Muscle layer of duodenum (tissue), 2 donors: ENCODE results near the gene COL18A1.

ENCODE experiments used
- H3K27ac ChIP-seq: one replicate; pipeline ENCODE4 v1.7.0; 2013; ENCODE audit warnings: mild to moderate bottlenecking, low read length
- H3K27me3 ChIP-seq: one replicate; pipeline ENCODE4 v1.7.0; 2013; ENCODE audit warnings: low read depth, mild to moderate bottlenecking, control low read depth, low read length
- H3K36me3 ChIP-seq, 2 donors: one replicate each; pipeline ENCODE4 v1.7.0; 2013; ENCODE audit warnings: low read length in 2 of 2, control low read depth in 1 of 2, mild to moderate bottlenecking in 1 of 2; ENCODE audit not compliant: insufficient read depth in 2 of 2, control insufficient read depth in 1 of 2
- H3K4me1 ChIP-seq, 2 donors: one replicate each; pipeline ENCODE4 v1.7.0; 2013; ENCODE audit warnings: low read length in 2 of 2, mild to moderate bottlenecking in 2 of 2, control low read depth in 1 of 2, moderate library complexity in 1 of 2; ENCODE audit not compliant: insufficient read depth in 2 of 2, control insufficient read depth in 1 of 2
- H3K4me3 ChIP-seq, 2 donors: one replicate each; pipeline ENCODE4 v1.7.0; 2013; ENCODE audit warnings: low read length in 2 of 2, low read depth in 1 of 2, mild to moderate bottlenecking in 1 of 2
- H3K9me3 ChIP-seq, 2 donors: one replicate each; pipeline ENCODE4 v1.7.0; 2013; ENCODE audit warnings: low read length in 2 of 2, control low read depth in 1 of 2, mild to moderate bottlenecking in 1 of 2; ENCODE audit not compliant: control insufficient read depth in 1 of 2
- donor health status: healthy.

COL18A1 gene

DNA sequence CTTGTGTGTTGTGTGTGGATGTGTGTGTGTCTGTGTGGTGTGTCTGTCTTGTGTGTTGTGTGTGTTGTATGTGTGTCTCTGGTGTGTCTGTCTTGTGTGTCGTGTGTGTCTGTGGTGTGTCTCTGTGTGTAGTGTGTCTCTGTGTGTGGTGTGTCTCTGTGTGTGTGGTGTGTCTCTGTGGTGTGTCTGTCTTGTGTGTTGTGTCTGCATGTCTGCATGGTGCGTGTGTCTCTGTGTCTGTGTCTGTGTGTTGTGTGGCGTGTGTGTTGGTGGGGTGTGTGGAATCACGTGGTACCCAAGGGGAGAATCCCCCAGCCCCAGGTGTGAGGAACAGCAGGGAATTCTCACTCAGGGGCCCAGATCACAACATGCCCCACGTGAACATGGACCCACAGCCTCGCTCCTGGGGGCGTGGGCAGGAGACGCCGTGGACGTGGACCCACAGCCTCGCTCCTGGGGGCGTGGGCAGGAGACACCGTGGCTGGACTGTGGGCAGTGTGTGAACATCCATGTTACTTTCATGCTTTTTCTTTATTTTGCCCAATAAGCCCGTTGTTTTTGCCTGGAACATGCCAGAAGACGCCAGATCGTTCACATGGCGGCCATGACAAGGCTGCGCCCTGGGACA, 69.5 kb downstream of the COL18A1 start:
- H3K36me3 ChIP-seq = peaks cover 9 to 20% of the 10 kb centered on the region in 2 donors
- no peak overlapping the region for H3K27ac ChIP-seq
- H3K27me3 ChIP-seq = no peaks in the 10 kb centered on the region
- H3K4me3 ChIP-seq = no peak overlapping the region
- H3K9me3 ChIP-seq = no peaks in the 10 kb centered on the region
- H3K4me1 ChIP-seq = peaks cover 0 to 37% of the 10 kb centered on the region in 2 donors

GRCh38 chr21:45475004-45475685, 70.2 kb downstream of the COL18A1 start:
- H3K9me3 ChIP-seq = no peaks in the 10 kb centered on the region
- no peaks in the 10 kb centered on the region for H3K27me3 ChIP-seq
- H3K4me3 ChIP-seq = no peak overlapping the region
- no peak overlapping the region for H3K27ac ChIP-seq
- peaks cover 0 to 32% of the 10 kb centered on the region in 2 donors for H3K4me1 ChIP-seq
- peaks cover 9 to 20% of the 10 kb centered on the region in 2 donors for H3K36me3 ChIP-seq

DNA sequence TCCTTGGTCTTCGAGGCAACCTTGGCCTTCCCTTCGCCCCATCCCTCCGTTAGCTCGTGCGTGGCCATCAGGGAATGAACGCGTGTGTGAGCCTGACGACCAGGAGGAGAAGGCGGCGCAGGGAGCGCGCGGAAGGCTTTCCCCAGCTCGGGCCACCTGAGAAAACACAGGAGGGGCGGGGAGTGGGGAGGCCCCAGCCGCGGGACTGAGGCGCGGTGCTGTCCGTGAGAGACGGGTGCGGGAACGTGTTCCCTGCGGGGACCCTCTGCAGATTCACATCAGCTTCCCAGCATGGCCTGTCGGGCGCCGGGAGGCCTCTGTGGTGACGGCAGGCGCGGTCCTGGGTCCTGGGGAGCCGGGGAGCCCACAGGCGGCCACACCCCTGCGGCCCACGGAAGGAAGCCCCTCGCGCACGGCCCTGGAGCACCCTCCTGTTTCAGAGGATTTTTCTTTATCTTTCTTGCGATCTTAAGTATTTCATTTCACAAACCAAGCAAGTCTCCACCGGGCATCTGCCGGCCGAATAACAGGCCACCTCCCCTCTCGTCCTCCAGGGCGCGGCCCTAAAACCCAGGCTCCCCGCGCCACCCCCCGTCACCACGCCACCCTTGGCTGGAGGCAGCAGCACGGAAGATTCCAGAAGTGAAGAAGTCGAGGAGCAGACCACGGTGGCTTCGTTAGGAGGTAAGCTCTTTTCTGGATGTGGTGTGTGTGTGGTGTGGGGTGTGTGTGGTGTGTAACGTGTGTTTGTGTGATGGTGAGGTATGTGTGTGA, 71.0 kb downstream of the COL18A1 start:
- no peaks in the 10 kb centered on the region for H3K27me3 ChIP-seq
- H3K4me1 ChIP-seq = peaks cover 0 to 27% of the 10 kb centered on the region in 2 donors
- H3K36me3 ChIP-seq = peaks cover 9 to 20% of the 10 kb centered on the region in 2 donors
- H3K27ac ChIP-seq = no peak overlapping the region
- no peaks in the 10 kb centered on the region for H3K9me3 ChIP-seq
- H3K4me3 ChIP-seq = no peak overlapping the region

DNA sequence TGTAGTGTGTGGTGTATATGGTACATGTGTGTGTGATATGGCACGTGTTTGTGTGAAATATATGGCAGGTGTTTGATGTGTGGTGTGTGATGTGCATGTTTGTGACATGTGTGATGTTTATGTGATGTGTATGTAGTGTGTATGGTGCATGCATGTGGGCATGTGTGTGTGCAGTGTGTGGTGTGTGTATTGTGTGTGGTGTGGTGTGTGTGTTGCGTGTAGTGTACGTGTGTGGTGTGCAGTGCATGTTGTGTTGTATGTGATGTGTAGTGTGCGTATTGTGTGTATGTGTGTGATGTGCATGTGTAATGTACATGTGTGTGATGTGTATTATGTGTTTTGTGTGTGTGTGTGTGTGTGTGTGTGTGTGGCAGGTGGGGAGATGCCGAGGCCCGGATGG, 71.6 kb downstream of the COL18A1 start:
- H3K4me1 ChIP-seq = peaks cover 0 to 22% of the 10 kb centered on the region in 2 donors
- H3K9me3 ChIP-seq = no peaks in the 10 kb centered on the region
- no peaks in the 10 kb centered on the region for H3K27me3 ChIP-seq
- peaks cover 9 to 26% of the 10 kb centered on the region in 2 donors for H3K36me3 ChIP-seq
- no peak overlapping the region for H3K27ac ChIP-seq
- H3K4me3 ChIP-seq = no peak overlapping the region

DNA sequence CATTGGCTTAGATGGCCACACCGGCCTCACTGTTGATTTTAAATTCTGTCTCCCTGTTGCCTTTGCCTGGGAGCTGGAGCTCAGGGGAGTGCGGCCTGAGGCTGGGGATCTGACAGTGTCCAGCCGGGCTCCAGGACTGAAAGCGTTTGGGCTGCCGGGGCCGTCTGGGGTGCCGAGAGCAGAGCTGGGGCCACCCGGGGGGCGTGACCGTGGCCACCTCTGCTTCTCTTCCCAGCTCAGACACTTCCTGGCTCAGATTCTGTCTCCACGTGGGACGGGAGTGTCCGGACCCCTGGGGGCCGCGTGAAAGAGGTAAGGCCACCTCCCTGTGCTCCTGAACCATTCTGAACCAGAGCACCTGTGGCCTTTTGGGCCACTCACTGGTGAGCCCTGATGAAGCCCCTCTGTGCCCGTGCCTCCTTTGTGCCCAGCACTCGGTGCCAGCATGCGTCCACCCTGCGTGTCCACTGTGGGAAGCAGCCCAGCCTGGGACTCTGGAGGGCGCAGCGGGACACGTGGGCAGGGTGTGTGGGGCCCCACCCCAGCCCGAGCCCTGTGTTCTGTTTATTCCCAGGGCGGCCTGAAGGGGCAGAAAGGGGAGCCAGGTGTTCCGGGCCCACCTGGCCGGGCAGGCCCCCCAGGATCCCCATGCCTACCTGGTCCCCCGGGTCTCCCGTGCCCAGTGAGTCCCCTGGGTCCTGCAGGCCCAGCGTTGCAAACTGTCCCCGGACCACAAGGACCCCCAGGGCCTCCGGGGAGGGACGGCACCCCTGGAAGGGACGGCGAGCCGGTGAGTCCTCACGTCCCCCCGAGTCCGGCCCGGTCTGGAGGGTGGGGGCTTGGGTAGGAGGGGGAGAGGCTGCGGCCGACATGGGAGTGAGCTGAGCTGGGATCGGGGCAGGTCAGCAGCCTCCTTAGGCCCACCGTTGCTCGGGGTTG, 72.5 kb downstream of the COL18A1 start:
- Histone ChIP-seq H3K36me3 (peaks cover 9 to 33% of the 10 kb centered on the region in 2 donors), H3K9me3 (no peaks in the 10 kb centered on the region), H3K4me1 (peaks cover 0 to 13% of the 10 kb centered on the region in 2 donors), H3K4me3 (peak overlapping the region in 1 of 2 donors; percentile 18), H3K27ac (peak overlapping the region; percentile 63), H3K27me3 (no peaks in the 10 kb centered on the region)

DNA sequence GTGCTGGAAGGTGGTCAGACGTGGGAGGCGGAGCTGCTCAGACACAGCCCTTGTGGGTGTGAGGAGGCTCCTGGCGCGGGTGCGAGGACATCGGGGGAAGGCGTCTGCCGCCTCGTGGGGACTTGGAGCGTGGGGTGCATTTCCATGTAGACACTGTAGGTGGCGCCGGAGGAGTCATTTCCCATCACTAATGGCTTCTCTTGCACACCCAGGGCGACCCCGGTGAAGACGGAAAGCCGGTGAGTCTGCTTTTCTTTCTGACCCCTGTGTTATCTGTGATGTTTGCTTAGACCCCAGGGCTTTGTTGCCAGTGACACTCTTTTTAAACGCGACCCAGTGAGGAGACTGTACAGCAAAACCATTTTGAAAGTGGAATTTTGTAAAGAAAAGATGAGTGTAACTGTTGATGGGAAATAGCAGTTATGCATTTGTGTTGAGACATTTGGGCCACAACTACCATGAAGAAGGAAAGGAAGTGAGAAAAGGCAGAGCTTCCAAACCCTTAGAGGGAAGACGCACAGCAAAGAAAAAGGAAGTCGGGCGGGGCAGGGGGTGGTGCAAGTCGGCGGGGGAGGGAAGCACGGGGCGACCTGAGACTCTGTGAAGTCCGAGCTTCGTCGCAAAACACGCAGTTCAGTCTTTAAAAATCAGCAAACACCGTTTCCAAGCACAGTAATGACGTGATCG, 73.3 kb downstream of the COL18A1 start:
- no peaks in the 10 kb centered on the region for H3K27me3 ChIP-seq
- no peaks in the 10 kb centered on the region for H3K9me3 ChIP-seq
- H3K36me3 ChIP-seq = peaks cover 9 to 37% of the 10 kb centered on the region in 2 donors
- peak overlapping the region; percentile 18 to 59 for H3K4me3 ChIP-seq
- peaks cover 0 to 6% of the 10 kb centered on the region in 2 donors for H3K4me1 ChIP-seq
- H3K27ac ChIP-seq = peak overlapping the region; percentile 63

- peaks cover 0 to 6% of the 10 kb centered on the region in 2 donors for H3K4me1 ChIP-seq
- peaks cover 13 to 37% of the 10 kb centered on the region in 2 donors for H3K36me3 ChIP-seq
- no peaks in the 10 kb centered on the region for H3K27me3 ChIP-seq
- no peak overlapping the region for H3K4me3 ChIP-seq
- peak overlapping the region; percentile 23 for H3K27ac ChIP-seq
- H3K9me3 ChIP-seq = no peaks in the 10 kb centered on the region
Observed at GRCh38 chr21:45478816-45479669, 74.1 kb downstream of the COL18A1 start.

- Histone ChIP-seq H3K4me1 (peaks cover 0 to 6% of the 10 kb centered on the region in 2 donors), H3K27me3 (no peaks in the 10 kb centered on the region), H3K4me3 (no peak overlapping the region), H3K27ac (no peak overlapping the region), H3K36me3 (peaks cover 18 to 32% of the 10 kb centered on the region in 2 donors), H3K9me3 (no peaks in the 10 kb centered on the region)
Observed at GRCh38 chr21:45479691-45480675, 75.0 kb downstream of the COL18A1 start.
